Stimulated activated CD4-positive, alpha-beta T cell treated with anti-CD3 and anti-CD28 coated beads, Interleukin-12 subunit alpha, Interleukin-12 subunit beta, amount 100 ng/mL, for 48 hours (primary cell): ENCODE measurements around the gene TICAM1.
A peak's percentile ranks its signal among the peaks of the same experiment; 100 is the strongest.
"Not testable (repeated sequence)": the region's sequence is repeated elsewhere in the genome, so short reads cannot be mapped to it uniquely, and the experiment has no call there.

ENCODE experiments used
- DNase-seq, 3 donors: peaks; one replicate each; pipeline ENCODE4 v3.0.0-alpha.2; 2020; ENCODE audit warnings: low read depth in 2 of 3, low spot score in 1 of 3

TICAM1 gene

DNA sequence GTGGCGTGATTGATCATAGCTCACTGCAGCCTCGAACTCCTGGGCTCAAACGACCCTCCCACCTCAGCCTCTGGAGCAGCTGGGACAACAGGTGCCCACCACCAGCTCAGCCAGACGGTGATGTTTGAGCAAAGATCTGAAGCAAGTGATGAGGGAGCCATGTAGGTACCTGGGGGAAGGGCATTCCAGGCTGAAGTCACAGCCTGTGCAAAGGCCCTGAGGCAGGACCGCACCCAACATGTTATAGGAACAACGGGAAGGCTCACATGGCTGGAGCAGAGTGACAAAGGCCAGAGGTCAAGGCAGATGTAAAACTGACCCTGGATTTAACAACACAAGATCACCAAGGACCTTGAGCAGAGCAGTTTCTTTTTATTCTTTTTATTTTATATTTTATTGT lies 25.1 kb downstream of the TICAM1 start:
- DNase-seq: no peak

DNA sequence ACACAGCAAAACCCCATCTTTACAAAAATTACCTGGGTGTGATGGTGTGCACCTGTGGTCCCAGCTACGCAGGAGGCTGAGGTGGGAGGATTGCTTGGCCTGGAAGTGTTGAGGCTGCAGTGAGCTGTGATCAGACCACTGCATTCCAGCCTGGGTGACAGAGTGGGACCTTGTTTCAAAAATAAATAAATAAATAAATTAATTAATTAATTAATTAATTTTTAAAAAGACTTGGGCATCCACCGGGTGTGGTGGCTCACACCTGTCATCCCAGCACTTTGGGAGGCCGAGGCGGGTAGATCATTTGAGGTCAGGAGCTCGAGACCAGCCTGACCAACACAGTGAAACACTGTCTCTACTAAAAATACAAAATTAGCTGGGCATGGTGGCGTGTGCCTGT lies 26.4 kb downstream of the TICAM1 start:
- DNase-seq: not testable (repeated sequence)

DNA sequence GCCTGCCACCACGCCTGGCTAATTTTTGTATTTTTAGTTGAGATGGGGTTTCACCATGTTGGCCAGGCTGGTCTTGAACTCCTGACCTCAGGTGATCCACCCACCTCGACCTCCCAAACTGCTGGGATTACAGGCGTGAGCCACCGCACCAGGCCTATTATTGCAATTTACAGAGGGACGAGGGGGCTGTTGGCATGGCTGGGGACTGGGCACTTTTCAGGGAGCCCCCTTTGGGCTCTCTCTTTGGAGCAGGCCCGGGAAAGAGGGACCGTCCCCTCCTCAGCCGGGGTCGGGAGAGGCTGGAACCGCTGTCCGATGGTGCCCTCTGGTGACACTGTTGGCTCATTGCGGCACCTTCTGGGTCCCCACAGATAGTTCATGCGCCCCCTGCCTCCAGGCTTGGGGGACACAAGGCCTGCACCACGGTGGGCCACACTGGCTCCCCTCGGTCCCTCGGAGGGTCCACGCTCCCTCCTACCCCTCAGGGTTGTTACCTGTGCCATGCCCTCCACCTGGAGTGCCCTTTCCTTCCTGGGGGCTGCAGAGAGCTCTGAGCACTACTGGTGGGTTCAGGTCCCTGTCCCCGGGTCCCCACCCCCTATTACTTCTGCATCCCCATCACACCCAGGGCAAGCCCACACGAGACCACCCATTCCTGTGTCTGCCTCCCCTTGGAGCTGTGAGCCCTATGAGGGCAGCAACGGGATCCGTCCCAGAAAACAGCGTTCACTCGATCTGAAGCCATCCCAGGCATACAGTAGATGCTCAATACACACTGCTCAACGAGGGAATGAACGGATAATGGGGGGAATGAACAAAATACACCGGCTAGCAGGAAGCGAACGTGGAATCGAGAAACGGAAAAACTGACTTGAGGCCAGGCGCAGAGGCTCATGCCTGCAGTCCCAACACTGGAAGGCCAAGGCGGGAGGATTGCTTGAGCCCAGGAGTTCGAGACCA lies 27.5 kb downstream of the TICAM1 start:
- peak; percentile 33 to 62 (median 40) for DNase-seq

DNA sequence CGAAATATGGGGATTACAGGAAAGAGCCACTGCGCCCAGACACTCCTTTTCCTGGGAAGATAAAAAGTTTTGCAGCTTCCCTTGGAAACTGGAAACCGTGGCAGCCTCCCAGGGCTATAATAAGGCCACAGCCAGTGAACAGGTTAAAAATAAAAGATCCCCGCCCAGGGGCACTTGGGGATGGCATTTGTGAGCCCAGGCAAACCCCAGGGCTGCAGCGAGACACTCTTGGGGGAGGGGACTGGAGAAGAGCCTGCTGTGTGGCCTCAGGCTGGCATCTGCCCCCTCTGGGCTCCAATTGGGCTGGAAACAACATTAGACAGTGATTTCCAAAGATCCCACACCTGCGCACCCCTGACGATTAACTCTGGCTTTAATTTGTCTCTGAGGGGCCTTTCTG lies 28.8 kb downstream of the TICAM1 start:
- DNase-seq: no peak

DNA sequence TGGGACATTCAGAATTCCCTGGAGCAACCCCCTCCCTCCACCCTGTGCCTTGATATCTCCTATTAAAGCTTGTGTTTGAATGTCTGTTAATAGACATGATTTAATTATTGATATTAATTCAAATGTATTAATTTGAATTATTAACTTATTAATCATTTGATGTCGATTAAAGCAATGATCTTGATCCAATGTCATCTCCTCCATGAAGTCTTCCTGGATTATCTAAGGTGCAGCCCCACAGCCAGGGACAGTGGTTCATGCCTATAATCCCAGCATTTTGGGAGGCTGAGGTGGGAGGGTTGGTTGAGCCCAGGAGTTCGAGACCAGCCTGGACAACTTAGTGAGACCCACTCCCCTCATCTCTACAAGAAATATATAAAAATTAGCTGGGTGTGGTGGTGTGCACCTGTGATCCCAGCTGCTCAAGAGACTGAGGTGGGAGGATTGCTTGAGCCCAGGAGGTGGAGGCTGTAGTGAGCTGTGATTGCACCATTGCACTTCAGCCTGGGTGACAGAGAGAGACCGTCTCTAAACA lies 30.4 kb downstream of the TICAM1 start:
- no peak for DNase-seq

DNA sequence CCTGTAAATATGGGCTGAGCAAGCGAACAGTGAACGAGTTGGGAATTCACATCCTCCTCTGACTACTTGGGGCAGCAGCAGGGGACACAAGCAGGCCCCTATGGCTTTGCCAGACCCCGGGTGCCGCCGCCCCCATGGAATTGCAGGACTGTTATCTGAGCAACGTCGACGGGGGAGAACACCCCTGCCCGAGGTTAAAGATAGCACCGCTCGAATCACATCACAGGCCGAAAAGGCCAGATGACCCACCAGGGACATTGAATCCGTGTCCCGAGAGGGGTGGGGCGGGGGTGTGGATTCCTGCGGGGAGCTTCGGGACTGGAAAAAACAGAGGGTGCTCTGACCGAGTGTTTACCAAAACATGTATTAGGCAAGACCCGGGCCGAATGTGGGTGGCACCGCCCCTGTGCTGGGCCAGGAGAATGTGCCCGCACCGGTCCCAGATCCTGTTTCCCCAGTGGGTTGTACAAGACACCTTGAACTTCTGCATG lies 30.9 kb downstream of the TICAM1 start:
- no peak for DNase-seq

DNA sequence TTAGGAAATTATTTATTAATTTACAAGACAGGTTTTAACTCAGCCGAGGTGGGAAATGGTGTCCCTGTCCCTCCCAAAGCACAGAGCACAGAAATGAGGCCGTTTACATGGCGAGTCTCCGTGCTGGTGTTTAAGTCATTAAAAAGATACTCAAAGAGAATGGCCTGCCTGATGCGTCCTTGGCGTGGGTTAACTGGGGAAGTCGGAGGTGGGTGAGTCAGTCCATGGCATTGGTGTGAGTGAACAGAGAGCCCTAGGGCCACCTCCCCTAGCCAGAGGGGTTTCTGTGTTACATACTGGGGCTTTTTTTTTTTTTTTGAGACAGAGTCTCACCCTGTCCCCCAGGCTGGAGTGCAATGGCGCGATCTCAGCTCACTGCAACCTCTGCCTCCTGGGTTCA lies 36.1 kb downstream of the TICAM1 start:
- DNase-seq: no peak

DNA sequence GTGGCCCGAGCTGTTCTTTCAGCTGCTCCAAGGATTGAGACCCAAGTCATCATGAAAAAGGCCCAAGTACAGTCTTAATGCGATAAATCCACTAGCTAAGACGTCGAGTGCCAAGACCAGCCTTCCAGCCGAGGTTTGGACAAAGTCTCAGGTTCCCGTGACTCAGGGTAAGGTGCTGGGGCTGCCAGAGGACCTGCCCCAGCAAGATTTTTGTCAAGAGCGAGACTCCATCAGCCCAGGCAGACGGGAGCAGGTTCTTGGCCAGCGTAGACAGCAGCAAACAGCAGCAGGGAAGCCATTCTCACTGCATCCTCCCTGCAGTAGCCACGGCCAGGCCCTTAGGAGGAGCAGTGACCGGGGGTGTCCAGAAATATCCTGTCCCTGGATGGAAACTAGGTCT lies 36.5 kb downstream of the TICAM1 start:
- no peak for DNase-seq

DNA sequence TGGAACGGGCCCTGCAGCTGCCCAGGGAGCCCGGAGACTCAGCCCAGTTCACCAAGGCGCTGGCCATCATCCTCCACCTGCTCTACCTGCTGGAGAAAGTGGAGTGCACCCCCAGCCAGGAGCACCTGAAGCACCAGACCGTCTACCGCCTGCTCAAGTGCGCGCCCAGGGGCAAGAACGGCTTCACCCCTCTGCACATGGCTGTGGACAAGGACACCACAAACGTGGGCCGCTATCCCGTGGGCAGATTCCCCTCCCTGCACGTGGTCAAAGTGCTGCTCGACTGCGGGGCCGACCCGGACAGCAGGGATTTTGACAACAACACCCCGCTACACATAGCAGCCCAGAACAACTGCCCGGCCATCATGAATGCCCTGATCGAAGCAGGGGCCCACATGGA lies 38.2 kb downstream of the TICAM1 start:
- DNase-seq: not testable (repeated sequence)

DNA sequence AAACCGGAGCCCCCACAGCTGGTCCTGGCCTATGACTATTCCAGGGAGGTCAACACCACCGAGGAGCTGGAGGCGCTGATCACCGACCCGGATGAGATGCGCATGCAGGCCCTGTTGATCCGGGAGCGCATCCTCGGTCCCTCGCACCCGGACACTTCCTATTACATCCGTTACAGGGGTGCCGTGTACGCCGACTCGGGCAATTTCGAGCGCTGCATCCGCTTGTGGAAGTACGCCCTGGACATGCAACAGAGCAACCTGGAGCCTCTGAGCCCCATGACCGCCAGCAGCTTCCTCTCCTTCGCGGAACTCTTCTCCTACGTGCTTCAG lies 38.7 kb downstream of the TICAM1 start:
- not testable (repeated sequence) for DNase-seq

DNA sequence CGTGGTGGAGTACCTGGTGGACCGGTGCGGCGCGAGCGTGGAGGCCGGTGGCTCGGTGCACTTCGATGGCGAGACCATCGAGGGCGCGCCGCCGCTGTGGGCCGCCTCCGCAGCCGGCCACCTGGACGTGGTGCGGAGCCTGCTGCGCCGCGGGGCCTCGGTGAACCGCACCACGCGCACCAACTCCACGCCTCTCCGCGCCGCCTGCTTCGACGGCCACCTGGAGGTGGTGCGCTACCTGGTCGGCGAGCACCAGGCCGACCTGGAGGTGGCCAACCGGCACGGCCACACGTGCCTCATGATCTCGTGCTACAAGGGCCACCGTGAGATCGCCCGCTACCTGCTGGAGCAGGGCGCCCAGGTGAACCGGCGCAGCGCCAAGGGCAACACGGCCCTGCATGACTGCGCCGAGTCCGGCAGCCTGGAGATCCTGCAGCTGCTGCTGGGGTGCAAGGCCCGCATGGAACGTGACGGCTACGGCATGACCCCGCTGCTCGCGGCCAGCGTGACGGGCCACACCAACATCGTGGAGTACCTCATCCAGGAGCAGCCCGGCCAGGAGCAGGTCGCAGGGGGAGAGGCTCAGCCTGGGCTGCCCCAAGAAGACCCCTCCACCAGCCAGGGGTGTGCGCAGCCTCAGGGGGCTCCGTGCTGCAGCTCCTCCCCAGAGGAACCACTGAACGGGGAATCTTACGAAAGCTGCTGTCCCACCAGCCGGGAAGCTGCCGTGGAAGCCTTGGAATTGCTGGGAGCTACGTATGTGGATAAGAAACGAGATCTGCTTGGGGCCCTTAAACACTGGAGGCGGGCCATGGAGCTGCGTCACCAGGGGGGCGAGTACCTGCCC lies 39.3 kb downstream of the TICAM1 start:
- not testable (repeated sequence) for DNase-seq

DNA sequence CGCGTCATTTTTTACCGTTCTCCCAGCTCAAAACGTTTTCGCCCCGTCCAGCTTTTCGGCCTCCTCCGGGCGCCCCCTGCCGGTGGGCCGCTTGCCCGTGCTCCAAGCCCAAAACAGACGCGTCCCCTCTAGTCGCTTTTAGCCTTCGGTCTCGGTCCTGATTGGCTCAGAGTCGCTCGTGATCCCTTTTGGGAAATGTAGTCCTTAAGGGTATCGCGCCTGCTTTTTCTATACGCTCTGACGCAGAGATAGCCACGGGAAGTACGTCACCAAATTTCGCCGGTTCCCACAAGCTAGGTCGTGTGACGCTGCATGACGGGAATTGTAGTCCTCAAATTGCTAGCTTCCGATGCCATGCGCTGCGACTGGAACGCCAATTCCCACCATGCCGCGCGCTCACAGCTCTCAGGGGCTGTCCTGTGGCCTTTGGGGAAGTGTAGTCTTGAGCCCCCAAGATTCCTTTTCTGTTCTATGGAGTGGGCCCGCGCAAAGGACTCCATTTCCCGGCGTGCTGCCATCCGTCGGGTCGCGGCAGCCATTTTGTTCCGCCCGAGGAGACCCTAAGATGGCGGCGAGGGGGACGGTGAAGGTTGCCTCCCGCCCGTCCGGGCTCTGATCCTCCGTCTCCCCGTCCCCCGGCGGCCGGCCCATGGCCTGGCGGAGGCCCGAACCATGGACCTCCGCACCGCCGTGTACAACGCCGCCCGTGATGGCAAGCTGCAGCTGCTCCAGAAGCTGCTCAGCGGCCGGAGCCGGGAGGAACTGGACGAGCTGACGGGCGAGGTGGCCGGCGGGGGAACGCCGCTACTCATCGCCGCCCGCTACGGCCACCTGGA lies 40.1 kb downstream of the TICAM1 start, which contains the start of gene FEM1A:
Gene FEM1A (plus strand): TSS at position 552 of the 836 bp plus-strand sequence. CDS start 121 bp downstream, at position 673.
- peak; percentile 96 to 97 (median 96) for DNase-seq

DNA sequence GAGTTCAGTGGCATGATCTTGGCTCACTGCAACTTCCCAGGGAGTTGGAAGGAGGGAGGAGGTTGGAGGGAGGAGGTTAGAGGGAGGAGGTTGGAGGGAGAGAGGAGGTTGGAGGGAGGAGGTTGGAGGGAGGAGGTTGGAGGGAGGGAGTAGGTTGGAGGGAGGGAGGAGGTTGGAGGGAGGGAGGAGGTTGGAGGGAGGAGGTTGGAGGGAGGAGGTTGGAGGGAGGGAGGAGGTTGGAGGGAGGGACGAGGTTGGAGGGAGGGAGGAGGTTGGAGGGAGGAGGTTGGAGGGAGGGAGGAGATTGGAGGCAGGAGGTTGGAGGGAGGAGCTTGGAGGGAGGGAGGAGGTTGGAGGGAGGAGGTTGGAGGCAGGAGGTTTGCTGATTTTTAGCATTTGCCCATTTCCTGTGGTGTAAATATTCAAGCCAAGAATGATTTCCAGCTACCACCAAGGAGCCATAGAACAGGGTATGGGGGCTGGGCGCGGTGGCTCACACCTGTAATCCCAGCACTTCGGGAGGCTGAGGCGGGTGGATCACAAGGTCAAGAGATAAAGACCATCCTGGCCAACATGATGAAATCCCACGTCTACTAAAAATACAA lies 45.0 kb downstream of the TICAM1 start:
- not testable (repeated sequence) for DNase-seq

DNA sequence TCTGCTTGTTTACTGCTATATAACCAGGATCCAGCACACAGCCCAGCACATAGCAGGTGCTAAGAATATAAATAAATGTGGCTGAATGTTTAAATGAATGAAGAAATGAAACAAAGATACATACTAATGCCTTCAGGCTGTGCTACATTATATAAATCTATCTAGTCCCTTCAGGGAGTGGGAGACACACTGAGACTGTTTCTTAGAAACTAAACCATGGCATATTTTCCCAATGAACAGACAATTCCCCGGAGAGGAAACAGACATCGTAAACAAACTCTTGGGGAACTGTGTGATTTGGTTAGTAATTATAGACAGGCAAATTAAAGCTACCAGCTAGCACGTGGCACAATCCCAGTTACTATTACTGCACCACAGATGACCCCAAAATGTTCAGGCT lies 49.7 kb downstream of the TICAM1 start:
- DNase-seq: no peak

DNA sequence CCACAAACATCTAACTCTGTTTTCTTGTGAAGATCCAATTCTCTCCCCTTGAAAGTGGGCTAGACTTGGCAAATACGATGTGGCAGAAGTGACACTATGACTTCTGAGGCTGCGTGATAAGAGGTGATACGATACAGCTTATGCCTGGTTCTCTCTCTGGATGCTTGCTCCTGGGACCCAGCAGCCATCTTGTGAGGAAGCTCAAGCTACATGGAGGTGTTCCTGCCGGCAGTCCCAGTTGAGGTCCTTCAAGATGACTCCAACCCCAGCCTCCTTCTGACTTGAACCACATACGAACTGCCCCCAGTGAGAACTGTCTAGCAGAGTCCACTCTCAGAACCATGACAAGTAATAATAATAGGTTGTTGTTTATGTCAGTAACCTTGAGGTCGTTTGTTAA lies 50.7 kb downstream of the TICAM1 start:
- DNase-seq: no peak

DNA sequence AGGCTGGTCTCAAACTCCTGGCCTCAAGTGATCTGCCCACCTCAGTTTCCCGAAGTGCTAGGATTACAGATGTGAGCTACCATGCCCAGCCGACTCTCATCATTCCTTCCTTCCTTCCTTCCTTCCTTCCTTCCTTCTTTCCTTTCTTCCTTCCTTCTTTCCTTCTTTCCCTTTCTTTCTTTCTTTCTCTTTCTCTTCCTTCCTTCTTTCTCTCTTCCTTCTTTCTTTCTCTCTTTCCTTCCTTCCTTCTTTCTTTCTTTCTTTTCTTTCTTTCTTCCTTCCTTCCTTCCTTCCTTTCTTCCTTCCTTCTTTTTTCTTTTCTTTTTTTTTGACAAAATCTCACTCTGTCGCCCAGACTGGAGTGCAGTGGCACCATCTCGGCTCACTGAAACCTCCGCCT lies 53.4 kb downstream of the TICAM1 start:
- not testable (repeated sequence) for DNase-seq

DNA sequence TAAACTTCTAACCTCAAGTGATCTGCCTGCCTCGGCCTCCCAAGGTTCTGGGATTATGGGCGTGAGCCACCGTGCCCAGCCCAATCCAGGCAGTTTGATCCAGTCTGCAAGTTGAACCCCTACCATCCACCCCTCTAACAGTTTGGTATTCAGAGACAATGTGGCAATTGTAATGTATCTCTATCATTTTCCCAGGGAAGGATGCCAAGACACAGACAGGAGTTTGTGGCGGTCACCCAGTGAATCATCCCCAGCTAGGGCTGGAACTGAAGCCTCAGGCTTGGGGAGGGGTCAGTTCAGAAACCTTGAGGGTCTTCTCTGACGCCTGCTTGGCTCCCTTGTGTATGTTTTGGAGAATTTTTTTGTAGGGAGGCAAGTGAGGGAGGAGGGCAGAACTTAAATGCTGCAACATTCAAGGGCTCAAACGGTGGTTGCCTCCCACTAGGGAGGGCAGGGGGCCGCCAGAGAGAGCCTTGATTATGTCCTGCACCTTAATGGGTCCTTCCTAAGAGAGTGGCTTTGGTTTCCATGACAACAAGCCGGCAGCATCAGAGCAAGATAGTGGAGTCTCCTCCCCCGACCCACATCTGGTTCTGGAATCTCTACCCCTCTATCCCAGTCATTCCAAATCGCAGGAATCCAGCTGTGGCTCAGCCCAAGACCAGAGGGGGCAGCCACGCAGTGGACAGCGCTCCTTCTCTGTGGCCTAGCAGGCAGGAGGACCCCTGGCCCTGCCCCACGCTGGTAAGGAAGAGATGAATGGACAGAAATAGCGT lies 54.9 kb downstream of the TICAM1 start:
- no peak for DNase-seq

DNA sequence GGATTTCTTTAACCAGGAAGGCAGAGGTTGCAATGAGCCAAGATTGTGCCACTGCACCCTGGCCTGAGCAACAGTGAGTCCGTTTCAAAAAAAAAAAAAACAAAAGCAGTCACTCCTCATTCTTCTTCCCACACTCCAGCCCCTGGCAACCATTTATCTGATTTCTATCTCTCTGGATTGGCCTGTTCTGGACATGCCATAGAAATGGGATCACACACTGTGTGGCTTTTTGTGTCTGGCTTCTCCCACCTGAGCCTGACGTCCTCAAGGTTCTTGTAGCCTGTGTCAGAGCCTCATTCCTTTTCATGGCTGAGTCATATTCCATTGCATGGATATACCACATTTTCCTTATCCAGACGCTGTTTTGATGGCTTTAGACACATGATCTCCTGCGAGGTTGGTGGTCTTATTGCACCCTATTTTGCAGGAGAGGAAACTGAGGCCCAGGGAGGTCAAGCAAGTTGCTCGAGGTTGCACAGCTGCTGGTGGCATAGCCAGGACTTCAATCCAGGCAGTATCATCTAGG lies 55.8 kb downstream of the TICAM1 start:
- no peak for DNase-seq

DNA sequence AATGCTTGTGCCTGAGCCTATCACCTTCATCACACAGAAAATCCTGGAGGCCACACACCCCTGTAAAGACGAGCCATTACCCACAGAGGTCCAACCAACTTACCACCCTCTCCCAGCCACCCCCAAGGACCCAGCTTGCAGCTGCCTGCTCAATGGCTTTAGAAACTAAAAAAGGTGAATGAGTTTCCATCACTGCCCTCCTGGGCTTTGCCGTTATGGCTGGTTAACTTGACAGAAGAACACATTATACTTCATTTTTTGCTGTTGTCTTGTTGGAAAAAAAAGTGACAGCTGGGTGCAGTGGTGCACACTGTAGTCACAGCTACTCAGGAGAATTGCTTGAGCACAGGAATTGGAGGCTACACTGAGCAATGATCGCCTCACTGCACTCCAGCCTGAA lies 57.4 kb downstream of the TICAM1 start:
- no peak for DNase-seq
